DOHH2 (cell line): ENCODE data around the gene CEBPA.

Experiments used
- H3F3A ChIP-seq: fragments of 200-600 bp; sonication (generic), shearing (Covaris generic); 2 replicates; pipeline ENCODE4 v1.6.0; 2016; ENCODE audit warnings: antibody characterized with exemption, mild to moderate bottlenecking; ENCODE audit not compliant: control insufficient read depth, insufficient read depth
- H3K27ac ChIP-seq: fragments of 200-600 bp; sonication (generic); 2 replicates; pipeline ENCODE4 v1.5.1; 2014; ENCODE audit warnings: low read depth, mild to moderate bottlenecking, low read length, moderate library complexity
- H3K27me3 ChIP-seq: fragments of 200-600 bp; sonication (generic); 2 replicates; pipeline ENCODE4 v1.6.1; 2014; ENCODE audit warnings: mild to moderate bottlenecking, low read length, mixed read lengths; ENCODE audit not compliant: control insufficient read depth
- H3K36me3 ChIP-seq: fragments of 200-600 bp; sonication (generic); 2 replicates; pipeline ENCODE4 v1.6.1; 2014; ENCODE audit warnings: mild to moderate bottlenecking, low read length, moderate library complexity, mixed read lengths; ENCODE audit not compliant: control insufficient read depth
- H3K4me1 ChIP-seq: fragments of 200-600 bp; sonication (generic); 2 replicates; pipeline ENCODE4 v1.6.1; 2014; ENCODE audit warnings: mild to moderate bottlenecking, low read length, mixed read lengths; ENCODE audit not compliant: control insufficient read depth
- H3K4me2 ChIP-seq: fragments of 200-600 bp; sonication (generic); 2 replicates; pipeline ENCODE4 v1.6.0; 2014; ENCODE audit warnings: mild to moderate bottlenecking, low read length, moderate library complexity
- H3K4me3 ChIP-seq: fragments of 200-600 bp; sonication (generic); 2 replicates; pipeline ENCODE4 v1.5.1; 2014; ENCODE audit warnings: mild to moderate bottlenecking, low read length, mixed read lengths
- H3K79me2 ChIP-seq: fragments of 200-600 bp; sonication (generic); 2 replicates; pipeline ENCODE4 v1.6.1; 2014; ENCODE audit warnings: mild to moderate bottlenecking, low read length, mixed read lengths; ENCODE audit not compliant: control insufficient read depth
- H3K9me2 ChIP-seq: fragments of 200-600 bp; sonication (generic); replicated peaks from 2 replicates; pipeline ENCODE4 v1.6.1; 2014; ENCODE audit warnings: mild to moderate bottlenecking, low read length, mixed read lengths; ENCODE audit not compliant: control insufficient read depth
- H3K9me3 ChIP-seq: fragments of 200-600 bp; sonication (generic); 2 replicates; pipeline ENCODE4 v1.6.1; 2014; ENCODE audit warnings: antibody characterized with exemption, low read length, mixed read lengths; ENCODE audit not compliant: control insufficient read depth, insufficient read depth
- H4K20me1 ChIP-seq: fragments of 200-600 bp; sonication (generic); 2 replicates; pipeline ENCODE4 v1.6.0; 2014; ENCODE audit warnings: low read depth, mild to moderate bottlenecking, antibody characterized with exemption, low read length, moderate library complexity; ENCODE audit not compliant: control insufficient read depth, insufficient read depth
- EZH2phosphoT487 ChIP-seq: fragments of 200-600 bp; sonication (generic); IDR thresholded peaks from 2 replicates; pipeline ENCODE4 v1.6.1; 2017; ENCODE audit warnings: borderline replicate concordance, mild to moderate bottlenecking, antibody characterized with exemption, low read length, moderate library complexity, mixed read lengths
- TF ChIP-seq, protein P1 (sequence below): fragments of 200-600 bp; sonication (generic); IDR thresholded peaks from one replicate; pipeline ENCODE4 v1.5.1; 2014; ENCODE audit warnings: antibody characterized with exemption, mild to moderate bottlenecking, low read depth, low read length; ENCODE audit not compliant: poor library complexity, severe bottlenecking

CEBPA gene

DNA sequence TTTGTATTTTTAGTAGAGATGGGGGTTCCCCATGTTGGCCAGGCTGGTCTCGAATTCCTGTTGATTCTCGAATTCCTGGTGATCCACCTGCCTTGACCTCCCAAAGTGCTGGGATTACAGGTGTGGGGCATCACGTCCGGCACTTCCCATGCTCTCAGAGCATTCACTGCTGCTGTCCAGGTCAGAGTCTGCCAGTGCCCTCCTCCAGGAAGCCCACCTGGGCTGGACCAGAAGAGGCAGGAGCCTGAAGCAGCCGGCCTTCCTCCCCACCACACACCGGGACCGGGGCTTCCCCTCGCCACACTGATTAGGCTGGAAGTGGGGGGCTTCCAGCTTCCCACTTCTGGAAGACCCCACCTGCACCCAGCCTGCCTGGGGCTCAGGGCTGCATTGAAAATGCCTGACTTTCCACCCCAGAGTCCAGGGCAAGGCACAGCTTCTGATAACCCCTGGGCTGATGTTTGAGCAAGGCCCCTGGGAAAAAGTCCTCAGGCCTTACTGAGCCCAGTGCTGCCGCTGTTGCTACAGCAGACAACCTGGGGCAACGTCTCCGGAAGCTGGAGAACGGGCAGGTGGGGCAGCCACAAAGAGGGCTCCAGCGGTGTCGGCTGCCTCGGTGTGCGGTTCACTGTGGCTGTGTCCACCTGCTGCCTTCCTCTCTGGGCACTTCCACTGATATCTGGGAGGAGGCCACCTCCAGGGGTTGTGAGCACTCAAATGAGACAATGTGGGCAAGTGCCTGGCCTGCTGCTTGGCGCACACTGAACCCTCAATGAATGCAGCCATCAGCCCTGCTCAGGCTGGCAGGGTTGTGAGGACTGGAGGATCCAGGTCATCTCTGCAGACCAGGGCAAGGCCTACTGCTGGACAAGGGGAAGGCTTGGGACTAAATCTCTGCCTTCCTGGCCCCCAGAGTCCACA, 22.6 kb downstream of the CEBPA start:
- Histone ChIP-seq H3K79me2 (no peaks in the 10 kb centered on the region), H3K4me1 (no peaks in the 10 kb centered on the region), H3F3A (no peaks in the 10 kb centered on the region), H4K20me1 (no peaks in the 10 kb centered on the region), H3K27me3 (no peaks in the 10 kb centered on the region), H3K4me3 (no peak overlapping the region), H3K27ac (no peak overlapping the region), H3K4me2 (no peak overlapping the region), H3K36me3 (no peaks in the 10 kb centered on the region), H3K9me3 (no peaks in the 10 kb centered on the region), H3K9me2 (no peaks in the 10 kb centered on the region)
- TF ChIP-seq, protein P1, sequence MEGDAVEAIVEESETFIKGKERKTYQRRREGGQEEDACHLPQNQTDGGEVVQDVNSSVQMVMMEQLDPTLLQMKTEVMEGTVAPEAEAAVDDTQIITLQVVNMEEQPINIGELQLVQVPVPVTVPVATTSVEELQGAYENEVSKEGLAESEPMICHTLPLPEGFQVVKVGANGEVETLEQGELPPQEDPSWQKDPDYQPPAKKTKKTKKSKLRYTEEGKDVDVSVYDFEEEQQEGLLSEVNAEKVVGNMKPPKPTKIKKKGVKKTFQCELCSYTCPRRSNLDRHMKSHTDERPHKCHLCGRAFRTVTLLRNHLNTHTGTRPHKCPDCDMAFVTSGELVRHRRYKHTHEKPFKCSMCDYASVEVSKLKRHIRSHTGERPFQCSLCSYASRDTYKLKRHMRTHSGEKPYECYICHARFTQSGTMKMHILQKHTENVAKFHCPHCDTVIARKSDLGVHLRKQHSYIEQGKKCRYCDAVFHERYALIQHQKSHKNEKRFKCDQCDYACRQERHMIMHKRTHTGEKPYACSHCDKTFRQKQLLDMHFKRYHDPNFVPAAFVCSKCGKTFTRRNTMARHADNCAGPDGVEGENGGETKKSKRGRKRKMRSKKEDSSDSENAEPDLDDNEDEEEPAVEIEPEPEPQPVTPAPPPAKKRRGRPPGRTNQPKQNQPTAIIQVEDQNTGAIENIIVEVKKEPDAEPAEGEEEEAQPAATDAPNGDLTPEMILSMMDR = no peak
- TF ChIP-seq EZH2phosphoT487 = no peak

DNA sequence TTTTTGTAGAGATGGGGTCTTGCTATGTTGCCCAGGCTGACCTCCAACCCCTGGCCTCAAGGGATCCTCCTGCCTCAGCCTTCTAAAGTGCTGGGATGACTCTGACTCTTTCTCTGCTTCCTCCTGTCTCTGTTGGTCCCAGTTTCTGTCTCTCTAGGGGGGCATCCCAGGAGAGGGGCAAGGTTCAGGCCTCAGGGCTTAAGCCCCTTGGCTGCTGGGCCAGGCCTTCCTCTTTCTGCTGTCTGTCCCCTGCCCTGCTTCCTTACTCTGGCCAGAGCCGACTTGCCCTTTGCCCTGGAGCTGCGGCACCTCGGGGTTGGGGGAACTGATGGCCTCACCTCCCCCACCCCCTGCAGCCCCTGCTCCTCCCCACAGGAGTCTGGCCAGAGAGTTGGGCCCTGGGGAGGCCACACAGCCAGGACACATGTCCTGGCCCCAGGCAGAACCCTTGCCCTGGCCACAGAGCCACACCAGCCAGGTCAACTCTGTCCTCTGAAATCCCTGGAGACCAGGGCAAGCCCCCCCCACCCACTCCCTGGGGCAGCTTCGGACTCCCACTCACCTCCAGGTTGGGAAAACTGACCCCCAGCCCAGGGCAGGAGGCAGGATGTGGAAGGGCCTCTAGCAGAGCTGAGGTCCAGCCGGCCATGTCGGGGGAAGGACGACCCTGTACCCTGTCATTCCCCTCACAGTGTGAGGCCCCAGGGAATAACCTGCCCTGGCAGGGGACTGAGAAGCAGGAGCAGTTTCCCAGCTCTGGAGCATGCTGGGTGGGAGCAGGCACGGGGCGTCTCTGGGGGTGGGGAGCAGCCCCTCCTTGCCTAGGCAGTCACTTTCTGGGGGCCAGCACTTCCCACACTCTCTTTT, 23.7 kb downstream of the CEBPA start:
- Histone ChIP-seq H3K79me2 (no peaks in the 10 kb centered on the region), H3K27me3 (no peaks in the 10 kb centered on the region), H3K36me3 (no peaks in the 10 kb centered on the region), H4K20me1 (no peaks in the 10 kb centered on the region), H3K27ac (no peak overlapping the region), H3K4me3 (no peak overlapping the region), H3K4me1 (no peaks in the 10 kb centered on the region), H3K4me2 (no peak overlapping the region), H3F3A (no peaks in the 10 kb centered on the region), H3K9me2 (no peaks in the 10 kb centered on the region), H3K9me3 (no peaks in the 10 kb centered on the region)
- no peak for TF ChIP-seq EZH2phosphoT487
- TF ChIP-seq, protein P1 = no peak

DNA sequence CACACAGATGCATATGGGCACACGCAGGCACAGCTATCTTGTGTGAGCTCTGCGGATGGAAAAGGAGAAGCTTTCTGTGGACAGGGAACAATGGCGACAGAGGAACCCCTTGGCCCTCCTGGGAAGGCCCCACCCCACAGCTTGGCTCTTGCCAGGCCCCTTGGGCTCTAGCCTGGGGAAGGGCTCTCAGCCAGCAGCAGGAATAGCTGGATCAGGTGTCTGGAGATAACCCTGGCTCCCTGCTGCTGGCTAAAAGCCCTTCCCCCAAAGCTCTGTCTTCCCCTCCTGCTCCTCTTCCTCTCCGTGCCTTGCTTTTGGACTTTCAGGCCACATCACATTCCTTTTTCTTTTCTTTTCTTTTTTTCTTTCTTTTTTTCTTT, 24.3 kb downstream of the CEBPA start:
- Histone ChIP-seq H3K27me3 (no peaks in the 10 kb centered on the region), H3K36me3 (no peaks in the 10 kb centered on the region), H3K9me2 (no peaks in the 10 kb centered on the region), H3K4me1 (no peaks in the 10 kb centered on the region), H3K27ac (no peak overlapping the region), H3F3A (no peaks in the 10 kb centered on the region), H3K79me2 (no peaks in the 10 kb centered on the region), H4K20me1 (no peaks in the 10 kb centered on the region), H3K4me2 (no peak overlapping the region), H3K4me3 (no peak overlapping the region), H3K9me3 (no peaks in the 10 kb centered on the region)
- no peak for TF ChIP-seq EZH2phosphoT487
- TF ChIP-seq, protein P1 = no peak
